Stomach (tissue), 9 donors: ENCODE data around the gene CPN2. TPM values are rescaled to one million over a fixed set of nuclear protein-coding genes. Genes with fewer than 3 reads are reported as not detected.

ENCODE experiments used
- DNase-seq, 2 donors: peaks; one replicate each; pipeline versions ENCODE4 v3.0.0 to v3.0.0-alpha.2; 2013 to 2019
- H3K27ac ChIP-seq, 5 donors: fragments of 200-600 bp in 4 of 5; sonication (generic) in 4 of 5; one replicate each; pipeline ENCODE4 v1.5.1; 2013 to 2019; ENCODE audit warnings: mild to moderate bottlenecking in 1 of 5, moderate library complexity in 1 of 5
- H3K27me3 ChIP-seq, 3 donors: fragments of 200-600 bp; sonication (generic); one replicate each; pipeline ENCODE4 v1.5.1; 2017 to 2019; ENCODE audit warnings: mixed run types in 1 of 3
- H3K36me3 ChIP-seq, 4 donors: fragments of 200-600 bp; sonication (generic); 1 replicate in 3 of 4; 2 replicates in 1 of 4; pipeline ENCODE4 v1.5.1; 2016 to 2019
- H3K4me1 ChIP-seq, 4 donors: fragments of 200-600 bp; sonication (generic); one replicate each; pipeline ENCODE4 v1.5.1; 2016 to 2019
- H3K4me3 ChIP-seq, 4 donors: fragments of 200-600 bp; sonication (generic) in 3 of 4; one replicate each; pipeline ENCODE4 v1.5.1; 2016 to 2019; ENCODE audit warnings: mild to moderate bottlenecking in 1 of 4
- H3K9me3 ChIP-seq, 4 donors: fragments of 200-600 bp; sonication (generic); one replicate each; pipeline ENCODE4 v1.5.1; 2016 to 2019
- CTCF ChIP-seq, 7 experiments: fragments of 450-650 bp in 4 of 7; fragments of 200-600 bp in 3 of 7; sonication (generic) in 3 of 7; IDR thresholded peaks; one replicate each; pipeline ENCODE4 v1.5.1; 2016 to 2019; ENCODE audit warnings: antibody characterized with exemption in 7 of 7, control low read depth in 2 of 7, mild to moderate bottlenecking in 1 of 7
- EP300 ChIP-seq: sonication (generic); formaldehyde crosslinking; IDR thresholded peaks from one replicate; pipeline ENCODE4 v1.6.1; 2017; ENCODE audit warnings: antibody characterized with exemption
- POLR2A ChIP-seq, 4 donors: fragments of 450-650 bp; IDR thresholded peaks; one replicate each; pipeline ENCODE4 v1.6.1; 2016; ENCODE audit warnings: antibody characterized with exemption in 4 of 4, control low read depth in 2 of 4, mild to moderate bottlenecking in 1 of 4, moderate library complexity in 1 of 4
- POLR2AphosphoS5 ChIP-seq, 3 donors: sonication (generic); formaldehyde crosslinking; IDR thresholded peaks; one replicate each; pipeline ENCODE4 v1.6.1; 2016; ENCODE audit warnings: antibody characterized with exemption in 3 of 3
- WGBS, 5 donors: extraction: QIAGEN DNeasy Blood & Tissue Kit in 3 of 5; methylation state at CpG; one replicate each; pipeline versions ENCODE4 v1.1.5 to v1.1.7; 2013 to 2018; 5-methylcytosine and 5-hydroxymethylcytosine counted together
- intact Hi-C: fragments of 100-400 bp; cut with DNase I; formaldehyde crosslinking; loops from one replicate; pipeline ENCODE4 v1.15.1; 2023; ENCODE audit warnings: low total_unique reads
- polyA plus RNA-seq, 3 donors: library from polyadenylated mRNA; stranded (reverse); fragments of 200-250 nt; gene quantifications; one replicate each; pipeline ENCODE4 v1.2.3, GENCODE V29; 2013
- total RNA-seq, 5 donors: library from RNA; depleted of rRNA; stranded (reverse); fragments of >200 nt; gene quantifications; one replicate each; pipeline versions ENCODE4 v1.1.0 to v1.2.3, GENCODE V29; 2014 to 2016
- donor health status: healthy with polysubstance abuse.
- donor health status: Bipolar disorder and iron deficiency.
- donor health status: healthy.

The CPN2 gene
- total and polyA plus RNA-seq, 8 donors: not detected

GRCh38 chr3:194392576-194392975 is 41.4 kb upstream of the CPN2 start:
- Histone ChIP-seq H3K36me3 (no peaks in the 10 kb centered on the region), H3K27ac (no peak overlapping the region), H3K27me3 (peaks cover 0 to 40% (median 9%) of the 10 kb centered on the region in 3 donors), H3K4me3 (no peak overlapping the region), H3K9me3 (peaks cover 0 to 6% (median 0%) of the 10 kb centered on the region in 4 donors), H3K4me1 (peaks cover 5 to 15% (median 12%) of the 10 kb centered on the region in 4 donors)
- DNase-seq: no peak
- intact Hi-C loops: no loop called here
- 89 to 96% (median 93%) methylated on average over 7 of the region's 7 CpGs for WGBS, 5 donors
- TF ChIP-seq POLR2A (IDR thresholded peaks at IDR 0.05) (no peak), EP300 (no peak), CTCF (IDR thresholded peaks at IDR 0.05) (no peak), POLR2AphosphoS5 (IDR thresholded peaks at IDR 0.05) (no peak)

- Histone ChIP-seq H3K27me3 (peaks cover 0 to 22% (median 0%) of the 10 kb centered on the region in 3 donors), H3K9me3 (peaks cover 0 to 6% (median 0%) of the 10 kb centered on the region in 4 donors), H3K36me3 (no peaks in the 10 kb centered on the region), H3K4me1 (no peaks in the 10 kb centered on the region), H3K4me3 (no peak overlapping the region), H3K27ac (no peak overlapping the region)
- DNase-seq: no peak
- intact Hi-C loops: no loop called here
- TF ChIP-seq POLR2A (IDR thresholded peaks at IDR 0.05): no peak
- no peak for TF ChIP-seq CTCF (IDR thresholded peaks at IDR 0.05)
- no peak for TF ChIP-seq EP300
- no peak for TF ChIP-seq POLR2AphosphoS5 (IDR thresholded peaks at IDR 0.05)
These were observed 39.7 kb upstream of the CPN2 start for GRCh38 chr3:194390835-194391234.

GRCh38 chr3:194389269-194389668 is 38.1 kb upstream of the CPN2 start:
- Histone ChIP-seq H3K36me3 (no peaks in the 10 kb centered on the region), H3K9me3 (peaks cover 0 to 6% (median 0%) of the 10 kb centered on the region in 4 donors), H3K4me3 (no peak overlapping the region), H3K27me3 (peaks cover 0 to 18% (median 0%) of the 10 kb centered on the region in 3 donors), H3K27ac (no peak overlapping the region), H3K4me1 (no peaks in the 10 kb centered on the region)
- TF ChIP-seq POLR2A (IDR thresholded peaks at IDR 0.05) (no peak), POLR2AphosphoS5 (IDR thresholded peaks at IDR 0.05) (no peak), CTCF (IDR thresholded peaks at IDR 0.05) (no peak), EP300 (no peak)
- WGBS, 5 donors: 92 to 96% (median 96%) methylated on average over 8 of the region's 8 CpGs
- intact Hi-C loops: no loop called here
- DNase-seq: no peak

- peaks cover 0 to 6% (median 0%) of the 10 kb centered on the region in 4 donors for H3K9me3 ChIP-seq
- no peak for TF ChIP-seq POLR2AphosphoS5 (IDR thresholded peaks at IDR 0.05)
- TF ChIP-seq POLR2A (IDR thresholded peaks at IDR 0.05): no peak
- no peak for TF ChIP-seq EP300
- no peak for TF ChIP-seq CTCF (IDR thresholded peaks at IDR 0.05)
- H3K27ac ChIP-seq: no peak overlapping the region
- DNase-seq: no peak
- intact Hi-C loops: no loop called here
- H3K4me1 ChIP-seq: no peaks in the 10 kb centered on the region
- H3K36me3 ChIP-seq: no peaks in the 10 kb centered on the region
- H3K4me3 ChIP-seq: no peak overlapping the region
- H3K27me3 ChIP-seq: peaks cover 0 to 18% (median 0%) of the 10 kb centered on the region in 3 donors
- WGBS, 5 donors: 96 to 98% (median 97%) methylated on average over 8 of the region's 8 CpGs
These were observed 36.8 kb upstream of the CPN2 start for GRCh38 chr3:194387926-194388418.
